Muscle of leg (tissue), 11 donors: ENCODE results near the gene KCTD10. TPM values are rescaled to one million over a fixed set of nuclear protein-coding genes. Genes with fewer than 3 reads are reported as not detected.

Experiments
- DNase-seq: peaks from one replicate; pipeline ENCODE4 v3.0.0; 2013
- H3K27ac ChIP-seq: one replicate; pipeline ENCODE4 v1.5.1; 2013; ENCODE audit warnings: mild to moderate bottlenecking, low read length, control low read depth
- H3K27me3 ChIP-seq: one replicate; pipeline ENCODE4 v1.6.1; 2013; ENCODE audit warnings: low read length; ENCODE audit not compliant: control insufficient read depth, insufficient read depth
- H3K36me3 ChIP-seq: one replicate; pipeline ENCODE4 v1.6.1; 2013; ENCODE audit warnings: low read length; ENCODE audit not compliant: control insufficient read depth, insufficient read depth
- H3K4me1 ChIP-seq: one replicate; pipeline ENCODE4 v1.6.1; 2013; ENCODE audit warnings: low read length; ENCODE audit not compliant: control insufficient read depth, insufficient read depth
- H3K4me3 ChIP-seq: one replicate; pipeline ENCODE4 v1.5.1; 2013; ENCODE audit warnings: low read length, control low read depth
- H3K9me3 ChIP-seq: replicated peaks from 2 replicates; pipeline ENCODE4 v1.6.1; 2013; ENCODE audit warnings: low read depth, low read length; ENCODE audit not compliant: control insufficient read depth
- WGBS: methylation state at CpG from one replicate; pipeline ENCODE4 v1.1.5; 2013; ENCODE audit warnings: missing lambda C conversion rate; ENCODE audit not compliant: insufficient coverage; 5-methylcytosine and 5-hydroxymethylcytosine counted together
- polyA plus RNA-seq, 8 donors: library from polyadenylated mRNA; unstranded; fragments of 120-200 nt; gene quantifications; one replicate each; pipeline versions ENCODE4 v1.2.1 to v1.2.3, GENCODE V29; 2013; ENCODE audit warnings: inconsistent platforms in 1 of 8, low replicate concordance in 1 of 8; ENCODE audit not compliant: insufficient read length in 8 of 8, insufficient read depth in 1 of 8
- total RNA-seq: library from RNA; stranded (reverse); fragments of 120-200 nt; gene quantifications from one replicate; pipeline ENCODE4 v1.2.4, GENCODE V29; 2013

Gene KCTD10
- total and polyA plus RNA-seq, 9 donors: 10.0 to 35.8 (median 27.2) TPM

GRCh38 chr12:109463756-109464155, 13.3 kb downstream of the KCTD10 start:
- peaks cover 74% of the 10 kb centered on the region for H3K4me1 ChIP-seq
- H3K36me3 ChIP-seq: peaks cover 35% of the 10 kb centered on the region
- DNase-seq: no peak
- no peaks in the 10 kb centered on the region for H3K9me3 ChIP-seq
- 29% methylated on average over 1 of the region's 5 CpGs for WGBS
- H3K4me3 ChIP-seq: no peak overlapping the region
- H3K27ac ChIP-seq: peak overlapping the region; percentile 93
- H3K27me3 ChIP-seq: no peaks in the 10 kb centered on the region

- 4% methylated on average over 13 of the region's 14 CpGs for WGBS
- Histone ChIP-seq H3K4me3 (no peak overlapping the region), H3K4me1 (peaks cover 73% of the 10 kb centered on the region), H3K27ac (peak overlapping the region; percentile 93), H3K9me3 (no peaks in the 10 kb centered on the region), H3K36me3 (peaks cover 36% of the 10 kb centered on the region), H3K27me3 (no peaks in the 10 kb centered on the region)
- DNase-seq: peak; percentile 89
These were observed 14.0 kb downstream of the KCTD10 start for GRCh38 chr12:109462868-109463692.

- 59% methylated on average over 7 of the region's 13 CpGs for WGBS
- DNase-seq: peak; percentile 84
- Histone ChIP-seq H3K4me1 (peaks cover 64% of the 10 kb centered on the region), H3K27me3 (no peaks in the 10 kb centered on the region), H3K4me3 (no peak overlapping the region), H3K36me3 (peaks cover 36% of the 10 kb centered on the region), H3K27ac (peak overlapping the region; percentile 93), H3K9me3 (no peaks in the 10 kb centered on the region)
These were observed 15.0 kb downstream of the KCTD10 start for GRCh38 chr12:109461846-109462756.

- WGBS: 66% methylated on average over 6 of the region's 8 CpGs
- Histone ChIP-seq H3K4me1 (peaks cover 55% of the 10 kb centered on the region), H3K36me3 (peaks cover 35% of the 10 kb centered on the region), H3K27me3 (no peaks in the 10 kb centered on the region), H3K4me3 (no peak overlapping the region), H3K9me3 (no peaks in the 10 kb centered on the region), H3K27ac (peak overlapping the region; percentile 93)
- DNase-seq: peak; percentile 55
These were observed 15.9 kb downstream of the KCTD10 start for GRCh38 chr12:109461049-109461845.

- Histone ChIP-seq H3K27ac (peak overlapping the region; percentile 93), H3K4me1 (peaks cover 51% of the 10 kb centered on the region), H3K4me3 (no peak overlapping the region), H3K27me3 (no peaks in the 10 kb centered on the region), H3K36me3 (peaks cover 41% of the 10 kb centered on the region), H3K9me3 (no peaks in the 10 kb centered on the region)
- DNase-seq: no peak
- 92% methylated on average over 11 of the region's 13 CpGs for WGBS
These were observed 16.6 kb downstream of the KCTD10 start for GRCh38 chr12:109460538-109460937.

GRCh38 chr12:109459247-109459646, 17.9 kb downstream of the KCTD10 start:
- peaks cover 49% of the 10 kb centered on the region for H3K36me3 ChIP-seq
- no peak for DNase-seq
- H3K4me1 ChIP-seq: peaks cover 44% of the 10 kb centered on the region
- H3K27me3 ChIP-seq: no peaks in the 10 kb centered on the region
- peak overlapping the region; percentile 4 for H3K27ac ChIP-seq
- 83% methylated on average over 4 of the region's 6 CpGs for WGBS
- no peak overlapping the region for H3K4me3 ChIP-seq
- H3K9me3 ChIP-seq: no peaks in the 10 kb centered on the region

- Histone ChIP-seq H3K9me3 (no peaks in the 10 kb centered on the region), H3K4me1 (peaks cover 40% of the 10 kb centered on the region), H3K27me3 (no peaks in the 10 kb centered on the region), H3K36me3 (peaks cover 53% of the 10 kb centered on the region), H3K27ac (peak overlapping the region; percentile 4), H3K4me3 (no peak overlapping the region)
- no peak for DNase-seq
- WGBS: 55% methylated on average over 5 of the region's 6 CpGs
These were observed 18.3 kb downstream of the KCTD10 start for GRCh38 chr12:109458771-109459208.

GRCh38 chr12:109458086-109458485, 19.0 kb downstream of the KCTD10 start:
- no peak overlapping the region for H3K27ac ChIP-seq
- peaks cover 61% of the 10 kb centered on the region for H3K36me3 ChIP-seq
- H3K9me3 ChIP-seq: no peaks in the 10 kb centered on the region
- H3K4me1 ChIP-seq: peaks cover 33% of the 10 kb centered on the region
- no peak for DNase-seq
- no peaks in the 10 kb centered on the region for H3K27me3 ChIP-seq
- H3K4me3 ChIP-seq: no peak overlapping the region
- WGBS: 85% methylated on average over 2 of the region's 4 CpGs

GRCh38 chr12:109455706-109456105, 21.4 kb downstream of the KCTD10 start:
- H3K9me3 ChIP-seq: no peaks in the 10 kb centered on the region
- 100% methylated on average over 1 of the region's 1 CpG for WGBS
- H3K27ac ChIP-seq: no peak overlapping the region
- no peak overlapping the region for H3K4me3 ChIP-seq
- DNase-seq: no peak
- H3K36me3 ChIP-seq: peaks cover 83% of the 10 kb centered on the region
- no peaks in the 10 kb centered on the region for H3K27me3 ChIP-seq
- peaks cover 9% of the 10 kb centered on the region for H3K4me1 ChIP-seq
